ENCODE data around the gene POMGNT1.

POMGNT1 gene

GRCh38 chr1:46196609-46197008 is 1.6 kb downstream of the POMGNT1 start:
- TF ChIP-seq CTCF (conservative IDR thresholded peaks at IDR 0.05; ENCODE audit: control insufficient read depth, insufficient read depth, low read depth, low read length), result no peak
- no peak for DNase-seq (ENCODE audit: low read depth)
- H3K4me3 ChIP-seq (ENCODE audit: control insufficient read depth, low read depth, low read length), result no peak overlapping the region

- no peak for DNase-seq (ENCODE audit: low read depth)
- no peak overlapping the region for H3K4me3 ChIP-seq (ENCODE audit: control insufficient read depth, low read depth, low read length)
Observed at GRCh38 chr1:46194641-46195193, 3.5 kb downstream of the POMGNT1 start.

GRCh38 chr1:46193984-46194570 is 4.2 kb downstream of the POMGNT1 start:
- no peak for DNase-seq (ENCODE audit: low read depth)
- TF ChIP-seq CTCF (conservative IDR thresholded peaks at IDR 0.05; ENCODE audit: control insufficient read depth, insufficient read depth, low read depth, low read length), result no peak

More at GRCh38 chr1:46194641-46195193, 3.5 kb downstream of the POMGNT1 start:
- no peak for TF ChIP-seq CTCF (conservative IDR thresholded peaks at IDR 0.05; ENCODE audit: control insufficient read depth, insufficient read depth, low read depth, low read length)

GRCh38 chr1:46193285-46193684 is 4.9 kb downstream of the POMGNT1 start:
- H3K4me3 ChIP-seq (ENCODE audit: control insufficient read depth, low read depth, low read length), result no peak overlapping the region
- no peak for TF ChIP-seq CTCF (conservative IDR thresholded peaks at IDR 0.05; ENCODE audit: control insufficient read depth, insufficient read depth, low read depth, low read length)
- DNase-seq (ENCODE audit: low read depth), result no peak

More at GRCh38 chr1:46193984-46194570, 4.2 kb downstream of the POMGNT1 start:
- no peak overlapping the region for H3K4me3 ChIP-seq (ENCODE audit: control insufficient read depth, low read depth, low read length)

- no peak for DNase-seq (ENCODE audit: low read depth)
- H3K4me3 ChIP-seq (ENCODE audit: control insufficient read depth, low read depth, low read length), result no peak overlapping the region
- TF ChIP-seq CTCF (conservative IDR thresholded peaks at IDR 0.05; ENCODE audit: control insufficient read depth, insufficient read depth, low read depth, low read length), result no peak
Observed at GRCh38 chr1:46192171-46192570, 6.1 kb downstream of the POMGNT1 start.

- no peak for DNase-seq (ENCODE audit: low read depth)
- H3K4me3 ChIP-seq (ENCODE audit: control insufficient read depth, low read depth, low read length), result no peak overlapping the region
- no peak for TF ChIP-seq CTCF (conservative IDR thresholded peaks at IDR 0.05; ENCODE audit: control insufficient read depth, insufficient read depth, low read depth, low read length)
Observed at GRCh38 chr1:46191033-46191701, 7.1 kb downstream of the POMGNT1 start.
